Gastroesophageal sphincter (tissue), 4 donors: ENCODE results near the gene GNG12. TPM values are rescaled to one million over a fixed set of nuclear protein-coding genes. Genes with fewer than 3 reads are reported as not detected.

Experiments
- ATAC-seq: fragments of 150-250 bp; one replicate; pipeline ENCODE4 v1.9.1; 2016; ENCODE audit warnings: mild to moderate bottlenecking, moderate library complexity
- H3K27ac ChIP-seq, 4 donors: fragments of 200-600 bp; sonication (generic) in 3 of 4; 1 replicate in 3 of 4; 2 replicates in 1 of 4; pipeline ENCODE4 v1.5.1; 2016 to 2019
- H3K27me3 ChIP-seq: fragments of 200-600 bp; sonication (generic); one replicate; pipeline ENCODE4 v1.5.1; 2019
- H3K36me3 ChIP-seq, 2 donors: fragments of 200-600 bp; sonication (generic); one replicate each; pipeline ENCODE4 v1.5.1; 2019; ENCODE audit warnings: control low read depth in 1 of 2
- H3K4me1 ChIP-seq, 3 donors: fragments of 200-600 bp; sonication (generic); 1 replicate in 2 of 3; 2 replicates in 1 of 3; pipeline ENCODE4 v1.5.1; 2016 to 2019; ENCODE audit warnings: control low read depth in 2 of 3
- H3K4me3 ChIP-seq, 2 donors: fragments of 200-600 bp; sonication (generic); one replicate each; pipeline ENCODE4 v1.5.1; 2019; ENCODE audit warnings: mild to moderate bottlenecking in 1 of 2, moderate library complexity in 1 of 2
- H3K9me3 ChIP-seq, 3 donors: fragments of 200-600 bp; sonication (generic); one replicate each; pipeline ENCODE4 v1.5.1; 2017 to 2019; ENCODE audit warnings: control low read depth in 2 of 3
- EP300 ChIP-seq: sonication (generic); formaldehyde crosslinking; IDR thresholded peaks from one replicate; pipeline ENCODE4 v1.6.1; 2017; ENCODE audit warnings: antibody characterized with exemption, mild to moderate bottlenecking
- POLR2A ChIP-seq, 2 donors: fragments of 450-650 bp; IDR thresholded peaks; one replicate each; pipeline ENCODE4 v1.6.1; 2017; ENCODE audit warnings: antibody characterized with exemption in 2 of 2, mild to moderate bottlenecking in 2 of 2, moderate library complexity in 1 of 2
- POLR2AphosphoS5 ChIP-seq: sonication (generic); formaldehyde crosslinking; IDR thresholded peaks from one replicate; pipeline ENCODE4 v1.6.1; 2017; ENCODE audit warnings: antibody characterized with exemption
- WGBS, 2 donors: methylation state at CpG; one replicate each; pipeline ENCODE4 v1.1.5; 2018; ENCODE audit warnings: low coverage in 1 of 2; 5-methylcytosine and 5-hydroxymethylcytosine counted together
- total RNA-seq, 4 donors: library from RNA; depleted of rRNA; stranded (reverse); fragments of >200 nt; gene quantifications; one replicate each; pipeline ENCODE4 v1.1.0, GENCODE V29; 2016
- TF ChIP-seq, protein P1 (sequence below), 4 experiments: fragments of 200-600 bp in 2 of 4; fragments of 450-650 bp in 2 of 4; sonication (generic) in 1 of 4; IDR thresholded peaks; one replicate each; pipeline ENCODE4 v1.5.1; 2017 to 2019; ENCODE audit warnings: antibody characterized with exemption in 4 of 4, mild to moderate bottlenecking in 2 of 4, moderate library complexity in 2 of 4

Gene GNG12
- total RNA-seq, 4 donors from 2014 or later, result 135 to 175 (median 149) TPM

DNA sequence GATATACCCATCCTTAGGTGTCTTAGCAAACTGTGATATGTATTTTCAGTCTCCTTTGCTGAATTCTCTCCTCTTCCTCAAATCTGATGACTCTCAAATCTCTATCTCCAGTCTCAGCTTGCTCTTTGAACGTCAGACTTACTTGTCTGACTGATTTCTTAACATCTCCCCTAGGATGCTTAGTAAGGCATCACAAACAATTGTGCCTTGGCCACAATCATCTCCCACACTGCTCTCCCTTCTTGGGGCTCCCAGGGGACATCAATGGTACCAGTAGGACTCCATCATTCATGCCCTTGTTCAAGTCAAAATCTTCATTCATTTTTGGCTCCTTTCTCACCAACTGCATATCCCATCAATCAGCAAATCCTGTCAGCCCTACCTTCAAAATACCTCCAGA lies 42.0 kb downstream of the GNG12 start:
- Histone ChIP-seq H3K36me3 (no peaks in the 10 kb centered on the region), H3K4me3 (no peak overlapping the region), H3K27ac (peak overlapping the region; percentile 37 to 69 (median 68)), H3K27me3 (no peaks in the 10 kb centered on the region), H3K4me1 (peaks cover 24 to 96% (median 50%) of the 10 kb centered on the region in 3 donors), H3K9me3 (no peaks in the 10 kb centered on the region)
- TF ChIP-seq, protein P1, sequence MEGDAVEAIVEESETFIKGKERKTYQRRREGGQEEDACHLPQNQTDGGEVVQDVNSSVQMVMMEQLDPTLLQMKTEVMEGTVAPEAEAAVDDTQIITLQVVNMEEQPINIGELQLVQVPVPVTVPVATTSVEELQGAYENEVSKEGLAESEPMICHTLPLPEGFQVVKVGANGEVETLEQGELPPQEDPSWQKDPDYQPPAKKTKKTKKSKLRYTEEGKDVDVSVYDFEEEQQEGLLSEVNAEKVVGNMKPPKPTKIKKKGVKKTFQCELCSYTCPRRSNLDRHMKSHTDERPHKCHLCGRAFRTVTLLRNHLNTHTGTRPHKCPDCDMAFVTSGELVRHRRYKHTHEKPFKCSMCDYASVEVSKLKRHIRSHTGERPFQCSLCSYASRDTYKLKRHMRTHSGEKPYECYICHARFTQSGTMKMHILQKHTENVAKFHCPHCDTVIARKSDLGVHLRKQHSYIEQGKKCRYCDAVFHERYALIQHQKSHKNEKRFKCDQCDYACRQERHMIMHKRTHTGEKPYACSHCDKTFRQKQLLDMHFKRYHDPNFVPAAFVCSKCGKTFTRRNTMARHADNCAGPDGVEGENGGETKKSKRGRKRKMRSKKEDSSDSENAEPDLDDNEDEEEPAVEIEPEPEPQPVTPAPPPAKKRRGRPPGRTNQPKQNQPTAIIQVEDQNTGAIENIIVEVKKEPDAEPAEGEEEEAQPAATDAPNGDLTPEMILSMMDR (IDR thresholded peaks at IDR 0.05), result no peak
- TF ChIP-seq POLR2AphosphoS5, result no peak
- no peak for TF ChIP-seq EP300
- no peak for TF ChIP-seq POLR2A (IDR thresholded peaks at IDR 0.05)
- WGBS, 2 donors, result 31 to 33% methylated on average over 1 of the region's 1 CpG
- peak; percentile 42 for ATAC-seq

DNA sequence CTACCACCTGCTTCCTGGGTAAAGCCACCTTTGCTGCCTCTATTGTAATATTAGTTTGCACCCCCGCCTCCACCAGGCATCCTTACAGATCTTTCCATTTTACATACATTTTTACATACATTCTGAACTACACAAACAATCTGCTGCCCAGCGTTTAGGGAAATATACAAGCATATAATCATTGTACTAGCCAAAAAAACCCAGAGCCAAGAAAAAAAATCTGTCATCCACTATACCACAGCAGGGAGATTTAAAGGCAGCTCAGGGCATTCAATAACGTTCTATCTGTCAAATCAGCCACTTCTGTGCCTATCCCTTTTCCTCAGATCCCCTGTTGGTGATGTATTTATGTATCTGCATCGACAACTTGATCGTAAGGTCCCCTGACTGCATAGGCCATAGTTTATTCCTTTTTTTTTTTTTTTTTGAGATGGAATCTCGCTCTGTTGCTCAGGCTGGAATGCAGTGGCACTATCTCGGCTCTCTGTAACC lies 43.0 kb downstream of the GNG12 start:
- Histone ChIP-seq H3K4me3 (no peak overlapping the region), H3K27me3 (no peaks in the 10 kb centered on the region), H3K9me3 (no peaks in the 10 kb centered on the region), H3K36me3 (no peaks in the 10 kb centered on the region), H3K4me1 (peaks cover 24 to 96% (median 56%) of the 10 kb centered on the region in 3 donors), H3K27ac (peak overlapping the region in 2 of 4 donors; percentile 19 to 24)
- 65 to 72% methylated on average over 7 of the region's 7 CpGs for WGBS, 2 donors
- ATAC-seq, result no peak
- TF ChIP-seq, protein P1 (IDR thresholded peaks at IDR 0.05), result no peak
- no peak for TF ChIP-seq EP300
- TF ChIP-seq POLR2AphosphoS5, result no peak
- TF ChIP-seq POLR2A (IDR thresholded peaks at IDR 0.05), result no peak

DNA sequence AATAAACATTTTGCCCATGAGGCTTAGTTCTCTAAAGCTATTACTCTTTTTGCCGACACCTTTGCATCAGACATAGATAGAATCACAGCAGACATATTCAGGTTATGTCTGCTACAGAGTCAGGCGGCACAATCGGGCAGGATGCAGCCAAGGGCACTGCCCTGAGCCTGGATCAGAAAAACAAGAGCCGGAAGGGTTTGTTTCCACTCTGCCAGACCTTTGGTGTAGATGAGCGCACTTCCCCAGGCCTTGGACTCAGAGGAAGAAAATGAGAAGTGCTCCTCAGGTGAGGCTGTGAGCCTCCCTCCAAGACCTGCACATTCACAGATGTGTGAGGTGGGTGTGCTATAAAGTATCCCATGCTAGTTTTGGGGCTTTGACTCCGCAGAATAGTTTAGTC lies 43.7 kb downstream of the GNG12 start:
- Histone ChIP-seq H3K4me1 (peaks cover 24 to 96% (median 49%) of the 10 kb centered on the region in 3 donors), H3K27ac (peak overlapping the region in 3 of 4 donors; percentile 11 to 24 (median 18)), H3K36me3 (no peaks in the 10 kb centered on the region), H3K27me3 (no peaks in the 10 kb centered on the region), H3K4me3 (no peak overlapping the region), H3K9me3 (no peaks in the 10 kb centered on the region)
- ATAC-seq, result no peak
- 82% methylated on average over 6 of the region's 6 CpGs; no CpG with 5 or more reads in 1 of the 2 donors for WGBS, 2 donors
- TF ChIP-seq, protein P1 (IDR thresholded peaks at IDR 0.05), result no peak
- TF ChIP-seq EP300 (no peak), POLR2A (IDR thresholded peaks at IDR 0.05) (no peak), POLR2AphosphoS5 (no peak)

DNA sequence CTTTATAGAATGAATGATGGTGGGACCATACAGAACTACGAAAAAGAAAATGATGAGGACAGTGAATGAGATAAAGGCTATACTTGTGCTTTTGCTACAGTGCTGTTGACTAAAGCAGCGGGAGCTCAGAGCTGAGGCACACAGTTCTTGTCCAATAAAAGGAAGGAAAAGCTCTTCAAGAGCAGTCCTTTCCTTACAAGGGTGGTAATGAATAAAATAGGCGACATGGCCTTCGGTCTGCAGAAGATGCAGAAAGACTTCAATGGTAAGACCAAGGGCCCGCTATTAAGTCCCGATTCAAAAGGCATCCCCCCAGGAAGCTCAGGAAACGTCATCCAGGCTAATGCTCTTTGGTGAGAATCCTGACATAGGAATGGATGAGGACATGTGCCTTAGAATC lies 44.4 kb downstream of the GNG12 start:
- ATAC-seq, result no peak
- TF ChIP-seq POLR2AphosphoS5 (no peak), EP300 (no peak), POLR2A (IDR thresholded peaks at IDR 0.05) (no peak)
- TF ChIP-seq, protein P1 (IDR thresholded peaks at IDR 0.05), result no peak
- Histone ChIP-seq H3K27ac (peak overlapping the region in 3 of 4 donors; percentile 6 to 33 (median 11)), H3K4me1 (peaks cover 22 to 91% (median 43%) of the 10 kb centered on the region in 3 donors), H3K36me3 (no peaks in the 10 kb centered on the region), H3K9me3 (no peaks in the 10 kb centered on the region), H3K4me3 (no peak overlapping the region), H3K27me3 (no peaks in the 10 kb centered on the region)
- WGBS, 2 donors, result 76 to 85% methylated on average over 5 to 7 of the region's 7 CpGs

DNA sequence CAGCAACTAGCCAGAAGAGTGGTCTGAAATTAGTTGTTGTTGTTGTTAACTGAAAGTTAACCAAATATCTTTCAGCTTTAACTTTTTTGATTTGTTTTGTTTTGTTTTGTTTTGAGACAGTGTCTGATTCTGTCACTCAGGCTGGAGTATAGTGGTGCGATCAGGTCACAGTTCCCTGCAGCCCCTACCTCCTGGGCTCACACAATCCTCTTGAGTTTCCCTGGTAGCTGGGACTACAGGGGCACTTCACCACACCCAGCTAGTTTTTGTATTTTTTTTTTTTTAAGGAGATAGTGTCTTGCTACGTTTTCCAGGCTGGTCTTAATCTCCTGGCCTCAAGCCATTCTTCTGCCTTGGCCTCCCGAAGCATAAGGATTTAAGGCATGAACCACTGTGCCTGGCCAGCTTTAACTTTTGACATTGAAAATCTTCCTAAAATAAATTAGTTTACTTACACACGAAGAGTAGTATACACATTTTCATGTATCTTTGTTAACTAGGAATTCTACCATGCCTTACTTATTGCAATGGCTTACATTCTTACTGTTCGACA lies 45.0 kb downstream of the GNG12 start:
- TF ChIP-seq EP300, result no peak
- TF ChIP-seq, protein P1 (IDR thresholded peaks at IDR 0.05), result no peak
- no peak for TF ChIP-seq POLR2AphosphoS5
- TF ChIP-seq POLR2A (IDR thresholded peaks at IDR 0.05), result no peak
- Histone ChIP-seq H3K4me3 (no peak overlapping the region), H3K4me1 (peaks cover 18 to 85% (median 37%) of the 10 kb centered on the region in 3 donors), H3K27me3 (no peaks in the 10 kb centered on the region), H3K27ac (peak overlapping the region in 2 of 4 donors; percentile 6 to 33), H3K9me3 (no peaks in the 10 kb centered on the region), H3K36me3 (no peaks in the 10 kb centered on the region)
- WGBS, 2 donors, result 42 to 43% methylated on average over 1 to 5 of the region's 5 CpGs
- no peak for ATAC-seq
